ENCODE data around the gene CERKL.
A peak's percentile ranks its signal among the peaks of the same experiment; 100 is the strongest.

Gene CERKL

GRCh38 chr2:181678861-181679543 lies 22.1 kb upstream of the CERKL start:
- peak; percentile 57 for DNase-seq (ENCODE audit: low spot score)

- peak; percentile 67 for DNase-seq (ENCODE audit: low spot score)
Measured at GRCh38 chr2:181677912-181678586, 21.1 kb upstream of the CERKL start.

- peak; percentile 79 for DNase-seq (ENCODE audit: low spot score)
Measured at GRCh38 chr2:181675254-181675653, 18.3 kb upstream of the CERKL start.

GRCh38 chr2:181674461-181674860 lies 17.6 kb upstream of the CERKL start:
- peak; percentile 80 for DNase-seq (ENCODE audit: low spot score)

- peak; percentile 92 for DNase-seq (ENCODE audit: low spot score)
Measured at GRCh38 chr2:181673173-181673572, 16.3 kb upstream of the CERKL start.

GRCh38 chr2:181672255-181673008 lies 15.5 kb upstream of the CERKL start:
- DNase-seq (ENCODE audit: low spot score) = no peak

GRCh38 chr2:181670632-181671031 lies 13.7 kb upstream of the CERKL start:
- peak; percentile 7 for DNase-seq (ENCODE audit: low spot score)

- no peak for DNase-seq (ENCODE audit: low spot score)
Measured at GRCh38 chr2:181667234-181667633, 10.3 kb upstream of the CERKL start.

- peak; percentile 95 for DNase-seq (ENCODE audit: low spot score)
Measured at GRCh38 chr2:181662287-181662686, 5.4 kb upstream of the CERKL start.

GRCh38 chr2:181660181-181660580 lies 3.3 kb upstream of the CERKL start:
- DNase-seq (ENCODE audit: low spot score) = no peak

- peak; percentile 82 for DNase-seq (ENCODE audit: low spot score)
Measured at GRCh38 chr2:181658444-181658843, 1.5 kb upstream of the CERKL start.

- no peak for DNase-seq (ENCODE audit: low spot score)
Measured at GRCh38 chr2:181657379-181657778, 474 bp upstream of the CERKL start.

- peak; percentile 78 for DNase-seq (ENCODE audit: low spot score)
Measured at GRCh38 chr2:181655519-181655918, 1.4 kb downstream of the CERKL start.

GRCh38 chr2:181649436-181649979 lies 7.4 kb downstream of the CERKL start:
- peak; percentile 64 for DNase-seq (ENCODE audit: low spot score)

GRCh38 chr2:181648478-181649155 lies 8.3 kb downstream of the CERKL start:
- DNase-seq (ENCODE audit: low spot score) = no peak

- DNase-seq (ENCODE audit: low spot score) = no peak
Measured at GRCh38 chr2:181646415-181646987, 10.4 kb downstream of the CERKL start.

- no peak for DNase-seq (ENCODE audit: low spot score)
Measured at GRCh38 chr2:181643151-181643550, 13.8 kb downstream of the CERKL start.

GRCh38 chr2:181642086-181642485 lies 14.8 kb downstream of the CERKL start:
- no peak for DNase-seq (ENCODE audit: low spot score)

- no peak for DNase-seq (ENCODE audit: low spot score)
Measured at GRCh38 chr2:181639686-181640085, 17.2 kb downstream of the CERKL start.

- peak; percentile 47 for DNase-seq (ENCODE audit: low spot score)
Measured at GRCh38 chr2:181632733-181633401, 24.0 kb downstream of the CERKL start.
